Type B pancreatic cell (in vitro differentiated cells): ENCODE results near the gene TPBGL. TPM values are rescaled to one million over a fixed set of nuclear protein-coding genes. Genes with fewer than 3 reads are reported as not detected.

Source experiments
- DNase-seq: peaks from one replicate; pipeline ENCODE4 v3.0.0; 2021; ENCODE audit warnings: mixed read lengths; ENCODE audit not compliant: unreplicated experiment; ENCODE audit errors: extremely low spot score
- H3K27ac Mint-ChIP-seq: 2 replicates; pipeline ENCODE4 v1.8.0; 2021; ENCODE audit warnings: mild to moderate bottlenecking, mixed read lengths
- H3K27me3 Mint-ChIP-seq: 2 replicates; pipeline ENCODE4 v1.8.0; 2021; ENCODE audit warnings: mixed read lengths
- H3K36me3 Mint-ChIP-seq: 2 replicates; pipeline ENCODE4 v1.8.0; 2021; ENCODE audit warnings: mixed read lengths
- H3K4me1 Mint-ChIP-seq: one replicate; pipeline ENCODE4 v1.8.0; 2021; ENCODE audit warnings: mixed read lengths; ENCODE audit not compliant: unreplicated experiment
- H3K4me3 Mint-ChIP-seq: 2 replicates; pipeline ENCODE4 v1.8.0; 2021; ENCODE audit warnings: mild to moderate bottlenecking, mixed read lengths
- H3K9me3 Mint-ChIP-seq: 2 replicates; pipeline ENCODE4 v1.8.0; 2021; ENCODE audit warnings: mixed read lengths
- CTCF ChIP-seq: fragments of 200-600 bp; sonication (generic); conservative IDR thresholded peaks from 2 replicates; pipeline ENCODE4 v1.5.0; 2021; ENCODE audit warnings: antibody characterized with exemption, mild to moderate bottlenecking
- total RNA-seq: library from RNA; stranded (reverse); gene quantifications from 2 replicates; pipeline ENCODE4 v1.2.1, GENCODE V29; 2021; ENCODE audit warnings: low replicate concordance

The TPBGL gene
- total RNA-seq, 1 donor from 2014 or later = 0.56 TPM

DNA sequence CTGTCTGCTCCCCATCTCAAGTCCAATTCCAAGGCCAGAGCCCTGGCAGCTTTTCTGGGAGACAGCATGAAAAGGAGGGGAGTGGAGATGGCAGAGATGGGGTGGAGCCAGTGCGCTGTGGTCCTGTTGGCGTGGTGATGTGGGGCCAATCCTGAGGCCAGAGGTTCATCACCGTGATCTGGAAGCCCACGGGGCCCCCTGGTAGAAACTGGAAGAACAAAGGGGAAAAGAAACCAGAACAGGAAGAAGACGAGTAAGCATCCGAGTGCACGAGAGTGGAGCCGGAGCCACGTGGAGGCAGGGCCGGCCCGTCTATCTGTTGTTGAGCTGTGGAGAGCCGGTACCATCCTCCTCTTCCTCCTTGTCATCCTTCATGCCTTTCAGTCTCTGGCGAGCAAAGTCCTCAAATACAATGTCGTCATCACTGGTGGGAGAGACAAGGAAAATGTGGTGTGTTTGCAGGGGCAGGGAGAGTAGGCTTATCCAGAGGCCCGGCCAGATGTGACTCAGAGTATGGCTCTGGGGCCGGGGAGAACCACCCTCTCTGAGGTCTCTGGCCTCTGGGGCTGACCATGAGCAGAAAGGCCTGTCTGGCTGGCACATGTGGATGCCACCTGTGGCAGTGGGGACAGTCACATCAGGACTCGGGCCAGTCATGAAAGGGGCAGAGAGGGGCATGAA is 25.4 kb downstream of the TPBGL start:
- H3K27ac Mint-ChIP-seq = no peak overlapping the region
- no peaks in the 10 kb centered on the region for H3K27me3 Mint-ChIP-seq
- TF ChIP-seq CTCF = no peak

DNA sequence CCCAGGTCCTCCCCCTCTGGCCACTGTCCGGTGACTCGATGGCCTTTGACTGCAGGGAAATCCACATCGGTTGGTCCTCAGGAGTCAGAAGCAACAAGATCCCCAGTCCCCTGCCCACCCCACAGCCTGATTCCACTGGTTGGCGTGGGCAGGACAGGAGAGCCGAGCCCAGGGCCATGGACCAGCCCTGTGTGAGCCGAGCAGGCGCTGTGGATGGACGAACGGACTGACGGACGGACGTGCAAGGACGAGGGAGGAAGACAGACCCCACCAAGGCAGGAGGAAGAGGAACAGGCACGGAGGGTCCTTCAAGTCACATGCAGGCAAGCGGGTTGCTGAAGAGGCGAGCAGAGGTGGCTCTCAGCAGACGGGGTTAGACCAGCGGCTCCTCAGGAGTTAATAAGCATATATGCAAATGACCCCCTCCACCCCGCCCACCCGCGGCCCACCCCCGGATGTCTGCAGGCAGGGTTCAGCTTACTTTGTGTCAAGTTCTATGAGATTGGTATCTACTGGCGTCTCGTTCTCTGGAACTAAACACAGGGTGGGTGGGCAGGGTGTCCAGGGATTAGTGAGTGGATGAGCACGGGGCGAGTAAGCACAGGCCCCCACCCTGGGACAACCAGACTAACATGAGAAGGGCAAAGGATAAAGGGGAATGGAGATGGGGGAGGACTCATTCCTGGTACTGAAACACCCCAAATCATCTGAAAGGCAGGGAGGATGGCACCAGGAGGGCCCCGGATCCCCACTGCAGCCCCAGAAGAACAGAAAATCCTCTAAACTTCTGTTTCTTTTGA is 26.8 kb downstream of the TPBGL start:
- TF ChIP-seq CTCF = no peak
- H3K4me3 Mint-ChIP-seq = no peak overlapping the region
- H3K36me3 Mint-ChIP-seq = no peaks in the 10 kb centered on the region
- H3K9me3 Mint-ChIP-seq = no peaks in the 10 kb centered on the region
- H3K4me1 Mint-ChIP-seq = no peaks in the 10 kb centered on the region
- no peaks in the 10 kb centered on the region for H3K27me3 Mint-ChIP-seq
- DNase-seq = no peak
- no peak overlapping the region for H3K27ac Mint-ChIP-seq

More for the DNA sequence above, 25.4 kb downstream of the TPBGL start:
- H3K9me3 Mint-ChIP-seq = no peaks in the 10 kb centered on the region
- no peaks in the 10 kb centered on the region for H3K36me3 Mint-ChIP-seq
- no peaks in the 10 kb centered on the region for H3K4me1 Mint-ChIP-seq
- no peak overlapping the region for H3K4me3 Mint-ChIP-seq
- DNase-seq = no peak

DNA sequence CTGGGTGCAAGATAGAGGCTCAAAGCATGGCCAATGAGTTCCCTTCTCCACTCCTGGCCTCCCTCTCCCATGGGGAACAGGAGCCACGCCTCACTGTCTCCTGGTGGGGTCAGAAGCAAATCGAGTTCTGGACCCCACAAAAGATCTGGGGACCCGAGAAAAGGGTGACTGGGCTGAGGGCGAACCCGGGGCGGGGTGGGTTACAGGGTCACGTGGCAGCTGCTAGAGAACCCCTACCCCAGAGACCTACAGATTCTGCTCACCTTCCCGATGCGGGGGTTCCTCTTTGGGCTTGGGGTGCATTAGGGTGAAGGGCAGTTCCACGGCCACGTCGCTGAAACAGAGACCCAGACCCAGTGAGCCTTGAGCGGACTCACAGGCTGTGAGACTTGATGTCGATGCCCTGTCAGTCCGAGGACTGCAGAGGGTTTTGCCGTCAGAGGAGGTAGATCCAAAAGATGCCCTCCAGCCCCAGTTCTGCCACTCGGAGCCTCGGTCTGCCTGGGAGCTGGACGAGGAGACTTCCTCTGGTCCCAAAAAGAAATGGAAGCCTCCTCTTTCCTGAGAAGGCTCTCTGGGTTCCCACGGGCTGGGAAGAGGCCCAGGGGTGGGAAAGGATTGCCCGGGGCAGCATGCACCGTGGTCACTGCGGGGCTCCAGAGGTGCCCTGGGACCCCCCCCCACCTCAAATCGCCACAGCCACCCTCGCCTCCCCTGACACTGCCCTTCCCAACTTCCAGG is 28.2 kb downstream of the TPBGL start:
- Mint-ChIP-seq H3K27ac (no peak overlapping the region), H3K27me3 (no peaks in the 10 kb centered on the region), H3K9me3 (no peaks in the 10 kb centered on the region), H3K4me1 (no peaks in the 10 kb centered on the region), H3K36me3 (no peaks in the 10 kb centered on the region), H3K4me3 (no peak overlapping the region)
- no peak for DNase-seq
- TF ChIP-seq CTCF = no peak

DNA sequence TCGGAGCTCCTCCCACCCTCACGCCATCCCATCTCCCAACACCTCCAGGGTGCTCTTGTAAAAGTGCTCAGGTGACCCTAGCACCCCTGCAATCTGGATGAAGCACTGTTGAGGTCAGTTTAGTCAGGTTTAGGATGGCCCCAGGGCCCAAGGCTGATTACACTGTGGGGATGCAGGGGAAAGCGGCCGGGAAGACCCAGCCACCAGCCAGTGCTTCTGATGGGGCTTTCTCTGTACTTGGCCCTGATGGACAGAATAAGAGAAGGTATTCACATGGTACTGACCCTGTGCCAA is 28.7 kb downstream of the TPBGL start:
- Mint-ChIP-seq H3K36me3 (no peaks in the 10 kb centered on the region), H3K9me3 (no peaks in the 10 kb centered on the region), H3K4me3 (no peak overlapping the region), H3K27ac (no peak overlapping the region), H3K27me3 (no peaks in the 10 kb centered on the region), H3K4me1 (no peaks in the 10 kb centered on the region)
- no peak for DNase-seq
- no peak for TF ChIP-seq CTCF

- TF ChIP-seq CTCF = no peak
- Mint-ChIP-seq H3K9me3 (no peaks in the 10 kb centered on the region), H3K27ac (no peak overlapping the region), H3K4me3 (no peak overlapping the region), H3K4me1 (no peaks in the 10 kb centered on the region), H3K36me3 (no peaks in the 10 kb centered on the region), H3K27me3 (no peaks in the 10 kb centered on the region)
- no peak for DNase-seq
Observed at GRCh38 chr11:75269896-75270295, 29.3 kb downstream of the TPBGL start.
